ENCODE measurements around the gene ELFN1.

Gene ELFN1

DNA sequence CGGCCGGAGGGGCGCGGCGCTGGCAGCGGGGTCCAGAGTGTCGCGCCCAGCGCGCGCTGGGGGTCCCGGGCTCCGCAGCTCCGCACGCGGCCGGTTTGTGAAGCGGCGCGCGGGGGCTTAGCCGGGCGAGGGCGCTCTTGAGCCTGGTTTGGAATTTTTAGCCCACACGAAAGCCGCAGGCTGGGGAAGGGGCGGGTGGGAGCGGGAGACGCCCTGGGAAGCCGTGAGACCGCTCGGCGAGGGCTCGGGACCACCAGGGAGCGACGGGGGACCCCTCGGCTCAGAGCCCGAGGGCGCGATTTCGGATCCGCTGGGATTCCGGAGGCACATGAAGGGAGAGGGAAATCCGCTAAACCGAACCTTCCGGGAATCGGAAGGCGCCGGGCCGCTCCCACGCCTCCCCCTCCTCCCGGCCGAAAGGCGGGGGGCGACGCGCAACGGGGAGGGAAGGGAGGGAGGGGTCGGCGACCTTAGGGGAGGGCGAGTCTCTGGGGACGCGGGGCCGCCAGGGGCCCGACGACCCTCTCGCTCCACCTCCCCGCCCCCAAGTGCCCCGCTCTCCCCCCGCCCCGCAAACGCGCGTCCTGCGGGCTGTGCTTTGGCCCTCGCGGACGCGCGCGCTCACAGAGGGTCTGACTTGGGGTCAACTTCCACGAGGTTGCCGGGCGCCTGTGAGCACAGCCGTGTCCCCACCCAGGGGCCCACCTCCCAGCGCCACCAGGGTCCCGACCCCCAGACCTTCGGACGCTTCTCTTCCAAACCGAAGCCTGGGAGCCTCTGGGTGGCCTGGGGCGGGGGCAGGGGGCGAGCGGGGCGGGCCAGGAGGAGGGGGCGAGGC is 5.1 kb upstream of the ELFN1 start:
- Histone ChIP-seq H3K36me3 (no peaks in the 10 kb centered on the region), H3K27me3 (peaks cover 100% of the 10 kb centered on the region), H3K4me1 (ENCODE audit: control insufficient read depth in 1 of 2, insufficient read depth in 1 of 2, low read depth in 1 of 2, low read length in 1 of 2) (peaks cover 3 to 31% of the 10 kb centered on the region in 2 experiments), H3K27ac (no peak overlapping the region), H3K4me3 (ENCODE audit: low read depth in 1 of 2, low read length in 1 of 2) (peak overlapping the region in 1 of 2 experiments; percentile 15), H3K9me3 (no peaks in the 10 kb centered on the region)
- TF ChIP-seq, protein P1, sequence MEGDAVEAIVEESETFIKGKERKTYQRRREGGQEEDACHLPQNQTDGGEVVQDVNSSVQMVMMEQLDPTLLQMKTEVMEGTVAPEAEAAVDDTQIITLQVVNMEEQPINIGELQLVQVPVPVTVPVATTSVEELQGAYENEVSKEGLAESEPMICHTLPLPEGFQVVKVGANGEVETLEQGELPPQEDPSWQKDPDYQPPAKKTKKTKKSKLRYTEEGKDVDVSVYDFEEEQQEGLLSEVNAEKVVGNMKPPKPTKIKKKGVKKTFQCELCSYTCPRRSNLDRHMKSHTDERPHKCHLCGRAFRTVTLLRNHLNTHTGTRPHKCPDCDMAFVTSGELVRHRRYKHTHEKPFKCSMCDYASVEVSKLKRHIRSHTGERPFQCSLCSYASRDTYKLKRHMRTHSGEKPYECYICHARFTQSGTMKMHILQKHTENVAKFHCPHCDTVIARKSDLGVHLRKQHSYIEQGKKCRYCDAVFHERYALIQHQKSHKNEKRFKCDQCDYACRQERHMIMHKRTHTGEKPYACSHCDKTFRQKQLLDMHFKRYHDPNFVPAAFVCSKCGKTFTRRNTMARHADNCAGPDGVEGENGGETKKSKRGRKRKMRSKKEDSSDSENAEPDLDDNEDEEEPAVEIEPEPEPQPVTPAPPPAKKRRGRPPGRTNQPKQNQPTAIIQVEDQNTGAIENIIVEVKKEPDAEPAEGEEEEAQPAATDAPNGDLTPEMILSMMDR (IDR thresholded peaks at IDR 0.05) = no peak

DNA sequence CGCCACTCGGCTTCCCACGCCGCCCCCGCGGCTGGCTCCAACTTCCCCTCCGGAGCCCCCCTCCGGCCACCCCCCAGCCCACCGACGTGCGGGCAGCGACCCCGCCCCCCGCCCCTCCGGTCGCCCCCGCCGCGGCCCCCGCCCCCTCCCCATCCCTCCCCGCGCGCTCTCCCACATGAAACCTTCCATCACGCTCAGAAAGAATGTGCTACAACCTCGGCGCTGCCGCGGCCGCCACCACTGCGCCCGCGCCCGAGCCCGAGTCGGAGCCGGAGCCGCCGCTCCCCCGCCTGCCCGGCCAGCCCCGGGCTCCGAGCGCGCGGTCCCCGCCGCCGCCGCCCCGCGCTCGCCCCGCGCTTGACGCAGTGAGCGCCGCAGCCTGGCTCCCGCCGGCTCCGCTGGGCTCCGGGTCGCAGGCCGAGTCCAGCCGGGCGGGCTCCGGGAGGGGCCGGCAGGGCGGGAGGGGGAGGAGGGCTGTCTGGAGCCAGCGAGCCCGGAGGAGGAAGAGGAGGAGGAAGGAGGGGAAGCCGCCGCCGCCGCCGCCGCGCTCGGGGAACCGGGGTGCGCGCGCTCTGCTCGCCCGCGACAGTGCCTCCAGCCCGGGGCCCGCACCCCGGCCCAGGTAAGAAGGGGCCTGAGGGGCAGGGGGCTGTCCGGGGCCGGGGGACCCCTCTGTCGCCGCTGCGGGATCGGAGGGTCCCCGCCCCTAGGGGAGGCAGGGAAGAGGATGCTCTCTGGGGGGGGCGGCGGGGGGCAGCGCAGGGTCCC is 4.3 kb upstream of the ELFN1 start:
- peaks cover 100% of the 10 kb centered on the region for H3K27me3 ChIP-seq
- no peak overlapping the region for H3K27ac ChIP-seq
- no peak overlapping the region for H3K4me3 ChIP-seq (ENCODE audit: low read depth in 1 of 2, low read length in 1 of 2)
- H3K4me1 ChIP-seq (ENCODE audit: control insufficient read depth in 1 of 2, insufficient read depth in 1 of 2, low read depth in 1 of 2, low read length in 1 of 2) = peaks cover 3 to 35% of the 10 kb centered on the region in 2 experiments
- H3K9me3 ChIP-seq = no peaks in the 10 kb centered on the region
- no peaks in the 10 kb centered on the region for H3K36me3 ChIP-seq
- TF ChIP-seq, protein P1 (IDR thresholded peaks at IDR 0.05) = no peak

DNA sequence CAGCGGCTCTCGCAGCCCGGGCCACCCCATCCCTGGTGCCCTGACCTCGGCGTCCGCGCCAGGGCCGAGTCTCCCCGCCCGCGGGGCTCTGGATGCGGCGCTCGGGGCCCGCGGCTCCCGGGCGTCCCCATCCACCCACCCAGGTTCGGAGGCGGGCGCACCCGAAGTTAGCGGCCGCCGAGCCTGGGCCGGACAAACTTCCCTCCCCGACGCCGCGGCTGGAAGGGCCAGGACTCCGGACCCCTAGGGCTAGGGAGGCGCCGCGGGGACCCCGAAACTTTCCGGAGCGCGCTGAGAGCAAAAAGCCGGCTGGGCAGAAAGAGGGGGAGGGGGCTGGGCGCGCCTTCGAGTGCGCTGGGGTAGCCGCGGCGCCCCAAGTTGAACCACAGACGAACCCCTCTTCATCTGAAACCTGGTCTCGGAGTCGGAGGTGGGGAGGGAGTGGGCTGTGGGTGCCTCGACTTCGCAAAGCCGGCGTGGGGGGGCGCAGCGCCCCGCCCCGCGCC is 3.7 kb upstream of the ELFN1 start:
- H3K4me1 ChIP-seq (ENCODE audit: control insufficient read depth in 1 of 2, insufficient read depth in 1 of 2, low read depth in 1 of 2, low read length in 1 of 2) = peaks cover 3 to 35% of the 10 kb centered on the region in 2 experiments
- no peak overlapping the region for H3K4me3 ChIP-seq (ENCODE audit: low read depth in 1 of 2, low read length in 1 of 2)
- no peaks in the 10 kb centered on the region for H3K9me3 ChIP-seq
- no peak overlapping the region for H3K27ac ChIP-seq
- TF ChIP-seq, protein P1 (IDR thresholded peaks at IDR 0.05) = no peak
- no peaks in the 10 kb centered on the region for H3K36me3 ChIP-seq
- peaks cover 100% of the 10 kb centered on the region for H3K27me3 ChIP-seq

DNA sequence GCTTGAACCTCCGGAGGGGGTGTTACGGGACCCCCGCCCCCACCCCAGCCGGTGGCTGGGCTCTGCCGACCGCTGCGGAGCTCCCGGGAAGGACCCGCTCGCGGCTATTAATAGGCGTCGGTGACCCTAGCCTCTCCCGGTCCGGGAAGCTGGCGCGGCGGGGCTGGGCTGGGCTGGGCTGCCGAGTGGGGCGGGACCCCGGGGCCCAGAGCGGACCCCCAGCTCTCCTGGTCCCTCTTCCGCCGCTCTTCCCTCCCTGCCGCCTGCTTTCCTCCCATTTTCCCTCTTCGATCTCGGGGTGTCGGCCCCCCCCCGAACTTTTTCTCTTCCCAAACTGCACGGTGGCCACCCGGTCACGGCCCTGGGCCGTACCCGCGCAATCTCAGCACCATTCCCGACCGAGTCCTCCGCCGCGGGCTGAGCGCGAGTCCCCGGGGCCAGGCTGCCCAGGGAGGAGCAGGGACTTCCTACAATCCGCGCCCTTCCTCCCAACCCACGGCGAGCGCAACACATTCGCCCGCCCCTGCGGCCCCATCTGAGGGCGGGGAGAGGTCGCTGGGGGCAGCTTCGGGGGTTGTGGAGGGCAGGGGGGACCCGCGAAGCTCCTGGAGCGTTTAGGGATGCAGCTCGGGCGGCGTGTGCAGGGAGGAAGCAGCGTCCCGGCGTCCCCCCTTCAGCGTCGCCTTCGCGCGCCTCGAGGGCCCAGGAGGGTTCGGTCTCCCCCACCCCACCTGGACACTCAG is 3.1 kb upstream of the ELFN1 start:
- TF ChIP-seq, protein P1 (IDR thresholded peaks at IDR 0.05) = no peak
- Histone ChIP-seq H3K9me3 (no peaks in the 10 kb centered on the region), H3K27ac (no peak overlapping the region), H3K27me3 (peaks cover 100% of the 10 kb centered on the region), H3K4me1 (ENCODE audit: control insufficient read depth in 1 of 2, insufficient read depth in 1 of 2, low read depth in 1 of 2, low read length in 1 of 2) (peaks cover 3 to 35% of the 10 kb centered on the region in 2 experiments), H3K4me3 (ENCODE audit: low read depth in 1 of 2, low read length in 1 of 2) (peak overlapping the region in 1 of 2 experiments; percentile 6), H3K36me3 (no peaks in the 10 kb centered on the region)

Data from neutrophil (primary cell).